Measurements from ENCODE around the gene EIF2S2.

Gene EIF2S2

DNA sequence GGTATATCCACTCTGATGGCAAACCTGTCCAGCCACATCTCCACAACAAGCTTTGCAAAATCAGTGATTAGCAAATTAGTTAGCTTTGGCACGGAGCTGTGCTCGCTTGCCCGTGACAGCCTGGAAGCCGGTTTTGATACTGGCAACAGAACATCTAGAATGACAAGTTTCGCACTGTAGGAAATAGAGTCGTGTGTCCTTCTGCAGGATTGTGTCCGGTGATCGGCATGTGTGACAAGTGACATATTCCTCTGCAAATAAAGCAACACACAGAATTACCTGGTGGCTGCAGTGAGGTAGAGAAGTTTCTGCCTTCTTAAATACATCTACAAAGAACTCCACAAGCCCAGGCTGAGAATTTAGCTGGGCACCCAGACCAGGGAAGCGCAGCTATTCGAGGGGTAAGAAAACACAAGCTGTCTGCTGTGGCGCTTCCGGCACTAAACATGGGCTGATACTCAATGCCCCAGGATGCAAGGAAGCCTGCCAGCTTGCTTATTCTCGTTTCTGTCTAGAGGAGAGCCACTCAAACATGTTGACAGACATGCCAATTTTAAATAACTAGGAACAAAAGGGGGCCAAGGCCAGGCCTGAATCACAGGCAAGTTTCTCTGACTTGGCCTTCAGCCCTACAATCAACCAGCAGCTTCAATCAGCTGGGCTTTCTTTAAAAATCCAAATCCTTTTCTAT lies 22.2 kb downstream of the EIF2S2 start:
- no peak for DNase-seq (ENCODE audit: low read depth in 2 of 2)

GRCh38 chr20:34089175-34089479 lies 22.9 kb downstream of the EIF2S2 start:
- no peak for DNase-seq (ENCODE audit: low read depth in 2 of 2)

- DNase-seq (ENCODE audit: low read depth in 2 of 2) = no peak
Observed at GRCh38 chr20:34088305-34089174, 23.5 kb downstream of the EIF2S2 start.

DNA sequence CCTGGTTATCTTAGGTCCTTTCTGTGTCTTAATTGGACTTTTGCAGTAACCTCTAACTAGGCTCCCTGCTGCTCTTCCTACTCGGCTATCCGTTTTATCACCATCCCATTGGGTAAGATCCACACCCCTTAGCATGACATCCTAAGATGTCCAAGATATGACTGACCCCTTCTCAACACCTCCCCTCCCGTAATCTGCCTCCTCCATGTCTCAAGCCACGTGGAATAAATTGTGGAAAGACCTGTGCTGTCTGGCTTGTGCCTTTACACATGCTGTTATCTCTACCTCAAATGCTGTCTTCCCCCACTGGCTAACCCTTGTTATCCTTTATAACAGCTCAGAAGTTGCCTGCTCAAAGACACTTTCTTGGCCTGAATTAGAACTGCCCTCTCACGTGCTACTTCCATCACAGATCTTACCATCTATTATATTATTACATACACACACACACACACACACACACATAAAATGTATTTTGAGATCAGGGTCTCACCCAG lies 26.5 kb downstream of the EIF2S2 start:
- no peak for DNase-seq (ENCODE audit: low read depth in 2 of 2)

DNA sequence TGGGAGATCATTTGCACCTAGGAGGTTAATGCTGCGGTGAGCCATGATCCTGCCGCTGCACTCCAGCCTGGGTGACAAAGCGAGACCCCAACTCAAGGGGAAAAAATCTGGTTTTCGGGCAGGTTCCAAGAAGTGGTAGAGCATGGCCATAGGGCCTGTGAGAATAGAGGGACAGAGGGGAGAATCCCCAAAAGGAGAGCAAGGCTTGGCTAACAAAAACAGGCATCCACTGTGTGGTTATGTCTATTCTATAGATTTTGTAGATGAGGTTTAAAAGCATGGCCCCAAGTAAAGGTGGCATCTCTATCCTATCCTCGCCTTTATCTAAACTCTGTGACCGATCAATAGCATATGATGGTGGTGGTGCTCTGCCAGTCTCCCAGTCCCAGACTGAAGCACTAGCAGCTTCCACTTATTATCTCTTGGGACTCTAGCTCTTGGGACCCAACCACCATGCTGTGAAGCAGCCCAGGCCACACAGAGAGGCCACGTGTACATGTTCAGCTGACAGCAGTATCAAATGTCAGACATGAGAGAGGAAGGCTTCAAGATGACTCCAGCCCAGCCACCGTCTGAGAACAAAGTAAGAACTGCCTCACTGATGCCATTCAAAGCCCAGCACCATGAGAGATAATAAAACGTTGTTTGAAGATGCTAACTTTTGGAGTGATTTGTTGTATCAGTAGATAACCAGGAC lies 27.7 kb downstream of the EIF2S2 start:
- DNase-seq (ENCODE audit: low read depth in 2 of 2) = no peak

DNA sequence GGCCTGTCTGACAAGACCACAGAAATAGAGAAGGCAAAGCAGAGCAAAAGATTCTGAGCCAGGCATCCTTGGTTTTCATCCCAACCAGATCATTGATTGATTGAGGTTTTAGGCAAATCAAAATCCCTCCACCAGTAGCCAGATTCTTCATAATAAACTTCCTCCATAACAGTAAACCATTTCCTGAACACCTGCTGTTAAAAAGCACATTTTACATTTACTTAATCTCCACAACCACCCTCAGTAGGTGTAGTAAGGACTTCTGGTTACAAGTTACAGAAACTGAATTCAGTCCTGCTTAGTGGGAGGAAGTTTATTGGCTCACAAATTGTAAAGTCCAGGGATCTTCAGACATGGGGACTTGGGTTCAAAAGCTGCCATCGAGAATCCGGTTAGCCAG lies 28.3 kb downstream of the EIF2S2 start:
- no peak for DNase-seq (ENCODE audit: low read depth in 2 of 2)

GRCh38 chr20:34083137-34083536 lies 28.9 kb downstream of the EIF2S2 start:
- DNase-seq (ENCODE audit: low read depth in 2 of 2) = no peak

GRCh38 chr20:34082232-34082887 lies 29.7 kb downstream of the EIF2S2 start:
- DNase-seq (ENCODE audit: low read depth in 2 of 2) = no peak

GRCh38 chr20:34079818-34080217 lies 32.2 kb downstream of the EIF2S2 start:
- DNase-seq (ENCODE audit: low read depth in 2 of 2) = no peak

DNA sequence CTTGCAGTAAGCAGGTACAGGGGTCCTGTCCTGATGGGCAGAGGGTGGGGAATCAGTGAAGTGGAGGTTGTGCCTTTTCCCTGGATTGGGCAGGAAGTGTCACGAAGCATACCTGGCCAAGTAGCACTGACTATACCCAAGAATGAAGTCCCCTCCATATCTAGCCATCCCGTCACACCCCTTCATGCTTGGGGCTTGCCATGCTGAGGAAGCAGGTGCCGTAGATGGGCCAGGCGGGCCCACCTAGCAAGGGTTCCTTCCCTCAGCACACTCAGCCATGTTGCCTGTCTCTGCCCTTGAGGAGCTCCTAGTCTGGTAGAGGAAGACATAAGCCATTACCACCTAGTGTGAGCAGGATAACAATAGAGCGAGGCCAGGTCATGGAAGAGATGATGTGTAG lies 33.5 kb downstream of the EIF2S2 start:
- DNase-seq (ENCODE audit: low read depth in 2 of 2) = no peak

GRCh38 chr20:34076952-34077351 lies 35.1 kb downstream of the EIF2S2 start:
- DNase-seq (ENCODE audit: low read depth in 2 of 2) = no peak

DNA sequence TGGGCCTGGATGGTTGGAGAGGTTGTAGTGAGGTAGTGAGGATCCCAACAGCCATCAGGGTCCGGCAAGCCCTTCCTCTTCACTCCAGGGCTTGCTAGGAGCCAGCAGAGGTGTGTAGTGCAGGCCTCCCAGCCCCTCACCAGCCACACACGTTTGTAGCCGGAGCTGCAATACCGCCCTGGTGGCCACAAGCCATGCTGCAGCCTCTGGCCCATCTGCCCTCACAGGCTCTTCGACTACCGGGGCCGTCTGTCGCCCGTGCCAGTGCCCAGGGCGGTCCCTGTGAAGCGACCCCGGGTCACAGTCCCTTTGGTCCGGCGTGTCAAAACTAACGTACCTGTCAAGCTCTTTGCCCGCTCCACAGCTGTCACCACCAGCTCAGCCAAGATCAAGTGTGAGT lies 36.4 kb downstream of the EIF2S2 start:
- no peak for DNase-seq (ENCODE audit: low read depth in 2 of 2)

DNA sequence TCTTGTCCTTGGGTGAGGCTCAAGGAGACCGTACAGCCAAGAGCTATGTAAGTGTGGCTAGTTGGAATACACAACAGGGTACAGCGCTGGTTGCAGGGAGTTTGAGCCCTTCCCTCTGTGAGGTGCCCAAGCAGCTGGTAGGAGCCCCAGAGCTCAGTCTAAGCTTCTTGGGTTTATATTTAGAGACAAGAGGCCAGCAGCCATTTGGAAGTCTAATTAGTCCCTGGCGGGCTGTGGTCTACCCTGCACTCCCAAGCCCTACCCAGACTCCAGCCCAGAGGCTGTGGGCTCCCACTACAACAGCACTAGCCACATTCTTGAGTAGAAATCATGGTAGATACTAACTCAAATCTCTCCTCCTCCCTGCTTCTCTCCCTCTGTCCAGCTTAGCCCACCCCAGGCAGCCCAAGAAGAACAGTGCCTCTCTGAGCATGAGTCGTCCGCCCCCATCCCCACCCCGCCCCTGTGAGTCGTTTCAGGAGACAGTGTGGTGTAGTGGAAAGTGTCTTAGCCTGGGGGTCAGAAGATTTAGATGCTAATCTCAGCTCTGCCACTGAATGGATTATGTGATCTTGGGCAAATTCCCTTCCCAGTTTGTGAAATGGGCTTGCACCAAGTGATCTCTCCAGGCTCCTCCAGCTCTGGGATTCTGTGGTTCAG lies 37.8 kb downstream of the EIF2S2 start:
- peak in 1 of 2 donors; percentile 20 for DNase-seq (ENCODE audit: low read depth in 2 of 2)

DNA sequence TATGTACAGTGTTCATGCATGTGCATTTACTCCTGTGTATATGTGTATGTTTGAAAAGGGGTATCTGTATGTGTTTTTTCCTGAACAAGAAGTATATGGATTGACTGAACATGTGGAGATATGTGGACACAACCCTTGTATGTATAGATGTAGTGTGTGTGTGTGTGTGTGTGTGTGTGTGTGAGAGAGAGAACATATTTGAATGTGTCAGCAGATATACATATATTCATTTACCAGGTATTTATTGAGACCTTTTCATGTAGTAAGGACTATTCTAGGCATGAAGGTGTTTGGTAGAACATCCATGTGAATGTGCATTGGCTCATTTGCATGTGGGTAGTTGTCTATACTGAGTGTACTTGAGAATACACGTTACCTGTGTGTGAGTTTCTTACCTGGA lies 39.3 kb downstream of the EIF2S2 start:
- DNase-seq (ENCODE audit: low read depth in 2 of 2) = no peak

DNA sequence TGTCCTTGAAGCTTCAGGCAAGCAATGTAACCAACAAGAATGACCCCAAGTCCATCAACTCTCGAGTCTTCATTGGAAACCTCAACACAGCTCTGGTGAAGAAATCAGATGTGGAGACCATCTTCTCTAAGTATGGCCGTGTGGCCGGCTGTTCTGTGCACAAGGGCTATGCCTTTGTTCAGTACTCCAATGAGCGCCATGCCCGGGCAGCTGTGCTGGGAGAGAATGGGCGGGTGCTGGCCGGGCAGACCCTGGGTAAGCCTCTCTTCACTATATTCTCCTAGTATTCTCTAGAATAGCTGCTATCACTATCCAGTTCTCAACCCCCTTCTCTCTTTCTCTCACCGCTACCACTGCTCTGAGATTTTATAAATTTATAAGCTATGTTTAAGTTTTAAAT lies 40.0 kb downstream of the EIF2S2 start:
- no peak for DNase-seq (ENCODE audit: low read depth in 2 of 2)

- DNase-seq (ENCODE audit: low read depth in 2 of 2) = no peak
Observed at GRCh38 chr20:34070859-34071258, 41.2 kb downstream of the EIF2S2 start.

DNA sequence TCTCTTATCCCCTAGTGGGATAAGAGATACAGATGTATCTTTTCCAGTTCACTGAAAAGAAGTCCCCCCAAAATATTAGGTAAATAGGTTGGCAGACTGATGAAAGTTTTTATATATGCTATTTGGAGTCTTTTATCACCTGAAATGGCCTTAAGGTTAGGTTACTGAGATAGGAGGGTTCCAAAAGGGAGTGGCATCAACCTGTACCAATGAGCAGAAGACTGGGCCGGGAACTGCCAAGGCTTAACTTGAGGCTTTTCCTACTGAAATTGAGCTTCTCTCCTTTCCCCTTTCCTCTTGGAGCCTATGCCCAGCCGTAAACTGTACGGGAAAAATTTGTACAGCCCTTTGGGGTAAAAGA lies 42.0 kb downstream of the EIF2S2 start:
- DNase-seq (ENCODE audit: low read depth in 2 of 2) = no peak

GRCh38 chr20:34069341-34070078 lies 42.5 kb downstream of the EIF2S2 start:
- peak in 1 of 2 donors; percentile 23 for DNase-seq (ENCODE audit: low read depth in 2 of 2)

- DNase-seq (ENCODE audit: low read depth in 2 of 2) = no peak
Observed at GRCh38 chr20:34068001-34068400, 44.0 kb downstream of the EIF2S2 start.

GRCh38 chr20:34066476-34067090 lies 45.5 kb downstream of the EIF2S2 start:
- DNase-seq (ENCODE audit: low read depth in 2 of 2) = no peak

Data from activated CD4-positive, alpha-beta T cell treated with anti-CD3 and anti-CD28 coated beads for 24 hours (primary cell).